Fibroblast of peridontal ligament (primary cell): Measurements from ENCODE around the gene BMP6.

Experiments used
- DNase-seq: peaks from one replicate; pipeline ENCODE4 v3.0.0-alpha.2; 2010; ENCODE audit errors: extremely low read depth

The BMP6 gene

DNA sequence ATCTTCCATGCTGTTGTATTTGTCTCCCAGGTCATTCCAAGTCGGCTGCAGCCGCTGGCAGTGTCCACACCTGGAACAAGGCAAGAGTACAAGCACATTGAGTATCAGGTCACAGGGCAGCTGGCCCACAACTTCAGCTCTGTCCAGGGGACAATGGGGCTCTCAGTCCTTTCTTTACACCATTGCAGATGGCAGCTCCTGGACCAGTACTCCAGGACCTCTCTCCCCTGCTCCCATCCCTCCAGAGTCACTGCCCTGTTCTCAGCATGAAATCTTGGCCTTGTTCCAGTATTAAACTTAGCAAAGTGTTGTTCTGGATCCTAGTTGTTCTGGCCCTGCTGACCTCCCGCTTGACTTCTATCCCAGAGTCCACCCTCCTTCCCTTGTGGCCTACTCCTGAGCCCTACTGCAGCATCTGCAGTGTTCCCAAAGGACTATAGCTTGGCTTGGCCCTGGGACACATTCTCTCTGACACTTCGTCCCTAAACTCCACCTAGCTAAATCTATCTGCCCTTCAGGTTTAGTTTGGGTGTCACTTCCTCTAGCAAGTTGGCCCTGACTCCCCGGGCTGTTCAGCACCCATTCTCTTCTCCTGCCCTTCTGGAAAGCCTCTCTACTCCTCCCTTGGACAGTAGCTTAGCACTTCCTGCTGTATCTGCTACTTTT, 178.9 kb downstream of the BMP6 start:
- DNase-seq: no peak

DNA sequence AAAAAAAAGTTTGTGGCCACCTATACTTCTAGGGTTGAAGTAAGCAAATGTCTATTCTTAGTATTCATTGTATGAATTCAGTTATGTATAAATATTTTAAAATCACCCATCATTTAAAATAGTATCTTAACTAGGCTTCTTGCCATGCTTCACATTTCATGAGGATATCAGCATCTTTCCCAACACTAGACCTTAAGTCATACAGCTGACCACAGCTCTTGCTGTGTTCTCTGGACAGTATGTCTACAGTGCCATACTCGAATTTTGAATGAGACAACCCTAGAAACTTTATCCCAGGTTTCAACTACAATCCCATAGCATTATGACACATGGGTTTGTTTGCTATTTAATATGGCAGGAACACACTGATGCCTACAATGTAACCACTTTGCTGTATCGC, 179.5 kb downstream of the BMP6 start:
- DNase-seq: peak; percentile 46

DNA sequence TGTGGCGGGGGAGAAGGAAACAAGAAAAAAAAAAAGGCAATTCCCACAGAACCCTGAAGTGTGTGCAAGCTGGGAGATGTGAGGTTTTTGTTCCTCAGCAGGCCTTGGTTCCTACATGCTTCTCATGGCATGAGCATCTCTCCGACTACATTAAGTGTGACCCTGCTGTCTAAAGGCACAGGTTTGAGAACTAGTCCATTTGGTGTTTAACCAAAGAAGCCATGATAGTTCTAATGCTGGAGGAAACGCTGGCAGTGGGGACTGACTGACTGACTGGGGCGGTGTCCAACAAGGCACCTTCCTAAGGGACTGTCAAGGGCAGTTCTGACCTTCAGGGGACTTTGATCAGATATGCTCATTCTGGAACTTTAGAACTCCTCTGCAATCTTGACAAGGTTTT, 180.8 kb downstream of the BMP6 start:
- no peak for DNase-seq

DNA sequence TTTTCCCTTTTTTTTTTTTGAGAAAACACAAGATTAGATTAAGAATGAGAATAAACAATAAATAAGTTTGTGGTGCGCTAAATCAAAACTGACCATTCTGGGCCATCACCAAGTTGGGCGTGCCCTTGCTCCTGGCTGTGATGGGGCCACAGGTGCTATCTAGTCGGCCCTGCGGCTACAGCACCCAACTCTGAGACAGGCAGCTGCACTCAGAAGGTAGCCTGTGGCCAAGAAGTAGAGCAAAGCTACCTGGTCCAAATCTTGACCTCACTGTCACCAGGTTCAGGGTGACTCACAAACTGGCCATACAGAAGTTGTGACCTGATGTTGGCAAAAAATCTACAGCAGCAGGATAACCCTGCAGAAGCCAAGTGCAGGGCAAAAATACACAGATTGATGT, 181.3 kb downstream of the BMP6 start:
- no peak for DNase-seq

DNA sequence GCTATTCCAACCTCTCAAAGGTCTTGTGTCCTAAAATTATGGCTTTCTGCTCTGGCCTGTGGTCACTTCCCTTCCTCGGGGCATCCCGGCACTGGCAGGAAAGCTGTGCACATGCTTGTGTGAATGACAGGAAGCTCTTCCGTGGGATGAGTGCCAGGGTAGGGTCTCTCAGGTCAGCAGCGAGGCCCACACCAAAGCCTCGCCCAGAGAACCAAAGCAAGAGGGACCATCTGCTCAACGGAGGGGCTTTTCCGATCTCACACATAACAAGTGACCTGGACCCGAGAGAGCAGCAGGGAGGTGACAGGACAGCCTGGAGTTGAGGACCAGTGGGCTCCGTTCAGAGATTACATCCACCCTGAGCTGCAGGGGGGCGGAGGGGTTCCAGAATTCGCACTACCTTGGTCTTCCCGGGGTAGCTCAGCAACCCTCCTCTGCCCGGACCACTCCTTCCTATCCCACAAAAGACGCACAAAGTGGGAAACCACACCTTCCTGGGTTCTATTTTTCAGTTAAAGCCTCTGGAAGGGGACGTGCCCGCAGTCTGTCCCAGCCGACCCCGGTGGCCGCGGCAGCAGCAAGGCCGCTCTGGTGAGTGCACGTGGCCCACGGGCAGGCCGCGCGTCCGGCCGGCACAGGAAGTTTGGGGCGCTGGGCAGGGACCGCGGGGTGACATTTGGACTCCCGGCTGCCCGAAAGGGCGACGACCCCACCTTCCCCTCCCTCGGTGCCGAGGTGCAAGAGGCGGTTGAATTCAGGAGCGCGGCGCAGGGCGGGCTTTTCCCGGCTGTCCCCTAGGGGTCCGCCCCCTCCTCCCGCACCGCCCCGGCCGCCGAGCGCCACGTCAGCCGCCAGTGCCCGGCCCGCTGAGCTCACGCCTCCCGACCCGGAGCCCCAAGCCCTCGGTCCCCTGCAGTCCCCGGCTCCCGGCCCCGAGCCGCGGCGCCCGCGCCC, 183.7 kb downstream of the BMP6 start:
- DNase-seq: peak; percentile 31

DNA sequence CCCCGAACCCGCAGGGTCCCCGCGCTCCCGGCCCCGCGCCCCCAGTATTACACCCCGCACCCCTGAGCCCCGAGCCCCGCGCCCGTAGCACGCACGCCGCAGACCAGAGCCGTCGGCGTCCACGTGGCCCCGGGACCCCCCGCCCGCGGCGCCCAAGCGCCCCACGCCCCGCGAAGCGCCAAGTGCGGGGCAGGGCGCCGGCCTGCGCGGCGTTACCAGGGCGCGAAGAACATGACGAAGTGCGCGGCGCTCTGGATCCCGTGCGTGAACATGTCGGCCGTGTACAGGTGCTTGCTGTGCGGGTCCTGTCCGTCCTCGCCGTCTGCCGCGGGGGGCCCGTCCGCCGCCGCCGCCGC, 184.4 kb downstream of the BMP6 start:
- DNase-seq: no peak

DNA sequence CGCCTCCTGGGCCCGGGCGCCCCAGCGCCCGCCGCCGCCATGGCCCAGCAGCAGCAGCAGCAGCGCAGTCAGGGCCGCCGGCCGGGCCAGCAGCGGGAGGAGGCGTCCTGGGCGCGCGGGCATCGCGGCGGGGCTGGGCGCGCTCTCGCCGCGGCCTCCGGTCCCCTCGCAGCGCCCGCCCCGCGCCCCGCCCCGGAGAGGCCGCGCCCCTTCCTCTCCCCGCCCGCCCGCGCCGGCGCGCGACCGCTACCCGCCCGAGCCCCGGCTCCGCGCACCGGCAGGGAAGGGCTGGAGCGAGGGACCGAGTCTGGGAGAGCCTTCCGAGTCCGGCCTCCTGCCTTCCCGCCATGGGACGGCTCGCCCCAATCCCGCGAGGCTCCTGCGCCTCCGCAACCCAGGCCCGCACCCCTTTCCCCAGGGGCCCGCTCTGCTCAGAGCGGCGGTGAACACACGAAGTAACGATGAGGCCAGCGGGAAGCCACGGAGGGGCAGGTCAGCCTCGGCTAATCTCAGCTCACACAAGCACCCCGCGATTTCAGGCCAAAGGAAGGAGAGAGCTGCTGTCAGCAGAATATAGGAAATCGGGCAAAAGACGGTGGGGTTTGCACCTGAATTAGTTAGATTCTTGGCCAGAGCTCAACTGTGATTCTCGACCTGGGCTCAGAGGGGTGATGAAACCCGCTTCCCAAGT, 184.9 kb downstream of the BMP6 start, which contains the start of gene TXNDC5:
Gene TXNDC5, minus strand, starts transcription at position 135 of the 691 bp plus-strand sequence. Its CDS starts 12 bp downstream, at position 123.
- DNase-seq: peak; percentile 45

DNA sequence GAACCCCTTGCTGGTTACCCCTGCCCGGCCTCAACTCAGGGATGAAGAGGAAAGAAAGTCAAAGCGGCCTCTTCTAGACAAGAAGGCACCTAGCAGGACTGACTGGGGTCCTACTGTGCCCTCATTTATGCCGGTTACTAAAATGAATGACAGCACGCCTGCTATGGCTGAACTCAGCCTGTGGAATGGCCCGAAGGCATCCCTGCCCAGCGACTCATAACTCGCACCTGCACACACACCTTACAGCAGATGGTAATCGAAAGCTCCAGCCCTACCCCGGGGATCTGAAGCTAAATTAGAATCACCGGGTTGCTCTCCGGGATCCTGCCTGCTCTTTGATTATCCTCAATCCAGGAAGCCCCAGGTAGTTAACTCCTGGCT, 185.4 kb downstream of the BMP6 start:
- DNase-seq: no peak

DNA sequence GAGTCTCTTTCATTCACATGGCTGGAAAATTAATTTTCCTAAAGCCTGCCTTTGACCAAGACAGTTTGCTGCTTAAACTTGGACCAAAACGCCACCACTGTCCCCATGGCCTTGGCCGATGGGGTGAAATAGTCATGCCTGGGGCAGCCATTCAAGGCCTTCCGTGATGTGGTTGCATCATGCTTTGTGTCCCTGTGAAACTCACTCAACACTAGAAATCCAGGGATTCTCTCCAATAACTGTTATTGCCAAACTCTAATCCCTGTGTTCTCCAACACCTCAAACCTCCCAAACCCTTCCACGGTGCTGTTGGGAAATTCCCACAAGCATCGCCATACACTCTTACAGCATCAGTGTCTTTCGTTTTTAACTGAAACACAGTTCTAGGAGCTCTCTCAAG, 186.1 kb downstream of the BMP6 start:
- no peak for DNase-seq

DNA sequence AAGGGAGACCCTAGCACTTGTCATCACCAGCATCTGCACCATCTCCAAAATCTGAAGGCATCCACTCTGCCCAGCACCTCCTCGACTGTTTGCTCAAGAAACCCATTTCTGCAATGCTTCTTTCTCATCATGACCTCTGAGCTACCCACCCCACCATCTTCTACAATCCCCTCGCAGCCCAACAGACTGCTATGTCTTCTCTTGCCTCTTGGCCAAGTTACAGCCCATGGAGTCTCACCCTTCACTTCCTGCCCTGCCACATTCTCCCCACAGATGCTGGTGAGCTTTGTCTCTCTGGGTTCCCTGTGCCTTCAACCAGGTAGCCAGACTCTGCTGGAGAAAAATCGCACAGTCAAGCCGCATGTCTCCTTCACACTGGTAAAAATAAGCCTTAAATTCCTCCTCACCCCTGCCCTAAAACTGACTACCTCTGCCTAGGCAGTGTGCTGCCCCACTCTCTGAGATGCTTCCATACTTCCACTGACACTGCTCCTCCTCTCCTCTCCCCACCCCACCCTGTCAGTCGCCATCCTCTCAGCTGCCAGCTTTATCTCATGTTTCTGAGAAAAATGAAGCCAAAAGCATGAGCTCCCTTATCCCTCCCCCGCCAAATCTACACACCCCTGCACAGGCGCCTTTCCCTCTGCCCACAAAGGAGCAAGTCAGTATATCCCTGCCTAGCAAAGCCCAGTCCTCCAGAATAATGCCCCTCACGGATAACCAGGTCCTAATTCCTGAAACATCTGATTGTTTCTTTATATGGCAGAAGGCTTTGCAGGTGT, 187.0 kb downstream of the BMP6 start:
- DNase-seq: no peak

DNA sequence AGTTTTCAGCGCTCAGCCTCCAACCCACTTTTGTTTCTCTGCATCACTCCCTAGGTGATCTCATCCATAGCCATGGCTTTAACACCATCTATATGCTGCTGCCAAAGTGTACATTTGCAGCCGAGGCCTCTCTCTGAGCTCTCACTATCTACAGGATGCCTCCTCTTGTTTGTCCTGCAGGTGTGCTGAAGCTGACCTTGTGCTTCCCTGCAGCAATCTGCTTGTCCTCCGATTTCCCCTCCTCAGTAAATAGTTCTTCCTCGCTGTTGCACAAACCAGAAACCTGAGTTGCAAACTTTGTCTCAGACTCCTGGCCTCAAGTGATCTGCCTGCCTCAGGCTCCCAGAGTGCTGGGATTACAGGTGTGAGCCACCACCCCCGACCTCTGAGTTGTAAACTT, 188.4 kb downstream of the BMP6 start:
- no peak for DNase-seq

DNA sequence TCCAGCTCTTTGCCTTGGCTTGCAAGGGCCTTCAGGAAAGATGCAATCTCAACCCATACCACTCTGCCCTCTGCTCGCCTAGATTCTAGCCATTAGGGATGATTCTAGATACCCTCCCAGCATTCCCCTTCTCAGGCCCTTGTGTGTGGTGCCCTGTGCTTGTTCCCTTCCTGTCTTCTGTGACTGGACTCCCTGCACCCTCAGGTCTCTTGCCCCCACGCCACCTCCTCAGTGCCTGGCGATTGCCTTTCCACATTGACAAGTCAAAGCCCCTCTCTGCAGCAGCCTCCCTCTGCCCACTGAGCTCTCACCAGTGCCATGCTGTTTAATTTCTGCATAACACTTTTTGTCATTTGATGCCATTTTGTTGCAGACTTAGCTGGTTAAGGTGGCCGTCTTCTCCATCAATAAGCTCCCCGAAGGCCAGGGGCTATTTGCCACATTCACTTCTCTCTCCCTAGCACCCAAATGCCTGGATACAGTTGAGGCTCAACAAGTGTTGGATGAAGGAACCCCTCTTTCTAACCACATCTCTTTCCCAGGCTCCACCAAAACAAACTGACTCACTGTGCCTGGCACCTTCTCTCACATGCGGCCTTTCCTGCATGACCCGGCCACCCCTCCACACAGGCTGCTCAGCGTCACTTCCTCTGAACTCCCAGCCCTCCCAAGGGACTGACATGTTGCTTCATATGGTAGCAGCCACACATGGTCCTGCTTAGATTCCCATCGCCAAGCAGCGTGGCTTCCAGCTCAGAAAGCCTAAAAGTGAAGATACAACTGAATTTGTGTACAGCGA, 189.3 kb downstream of the BMP6 start:
- DNase-seq: peak; percentile 83

DNA sequence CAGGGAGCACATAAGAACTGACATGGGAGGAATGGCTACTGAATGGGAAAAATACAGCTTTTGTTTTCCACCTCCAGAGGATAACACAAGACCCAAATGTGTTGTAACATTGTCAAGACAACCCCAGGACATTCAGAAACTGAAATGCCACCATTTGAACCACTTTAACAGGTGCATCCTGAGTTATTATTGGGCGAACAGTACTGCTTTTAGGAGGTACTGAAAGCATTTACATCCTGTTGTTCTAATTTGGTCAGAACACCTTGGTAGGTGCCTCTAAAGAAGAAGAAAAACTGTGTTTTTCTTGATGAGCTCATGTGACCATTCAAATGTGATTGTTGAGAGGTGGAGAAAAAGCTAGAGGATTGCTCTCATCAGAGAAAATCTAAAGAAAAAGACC, 191.1 kb downstream of the BMP6 start:
- no peak for DNase-seq

DNA sequence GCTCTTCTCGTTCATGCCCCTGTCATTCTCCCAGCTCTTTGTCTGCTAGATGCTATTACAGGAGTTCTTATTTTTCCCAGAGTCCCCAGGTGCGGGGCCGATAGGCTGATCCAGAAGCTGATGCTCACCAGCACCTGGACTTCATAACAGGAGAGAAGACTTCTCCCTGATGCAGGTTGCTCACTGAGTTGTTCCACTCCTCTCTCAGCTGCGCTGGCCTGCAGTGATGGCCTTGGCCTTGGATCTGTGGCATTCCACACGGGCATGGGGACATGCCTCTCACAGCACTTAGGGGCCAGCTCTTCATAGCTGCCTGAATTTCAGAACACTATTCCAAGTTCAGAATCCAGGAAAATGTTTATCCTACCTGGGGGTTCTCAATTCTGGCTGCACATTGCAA, 191.8 kb downstream of the BMP6 start:
- DNase-seq: no peak

DNA sequence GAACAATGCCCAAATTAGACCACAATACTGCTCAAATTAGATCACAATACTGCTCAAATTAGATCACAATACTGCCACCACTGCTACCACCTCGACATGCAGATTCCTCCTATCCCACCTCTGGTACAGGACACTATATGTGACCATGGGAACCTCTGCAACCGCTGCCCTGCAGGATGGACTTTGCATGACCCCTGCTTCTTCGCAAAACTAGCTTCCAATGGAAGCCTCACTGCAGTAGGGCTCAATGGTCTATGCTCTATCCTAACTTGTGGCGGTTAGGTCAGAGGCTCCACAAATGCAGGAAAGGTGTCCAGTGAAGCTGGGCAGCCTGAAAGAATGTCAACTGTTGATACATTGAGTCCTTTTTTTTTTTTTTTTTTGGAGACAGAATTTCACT, 192.5 kb downstream of the BMP6 start:
- no peak for DNase-seq

DNA sequence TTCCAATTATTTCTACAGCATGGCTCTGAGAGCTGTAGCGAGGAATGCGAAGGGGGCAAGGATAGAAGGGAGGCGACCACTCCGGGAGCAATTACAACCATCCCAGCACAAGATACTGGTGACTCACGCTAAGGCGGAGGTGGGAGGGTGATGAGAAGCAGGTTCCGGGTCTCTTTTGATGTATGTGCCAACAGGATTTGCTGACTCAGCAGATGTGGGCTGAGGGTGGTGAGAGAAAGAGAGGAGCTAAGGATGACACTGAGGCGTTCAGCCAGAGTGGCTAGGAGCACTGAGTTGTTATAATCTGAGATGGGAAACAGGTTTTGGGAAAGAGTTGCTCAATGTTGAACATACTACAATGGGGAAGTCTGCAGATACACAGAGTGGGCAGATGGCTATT, 194.0 kb downstream of the BMP6 start:
- no peak for DNase-seq

DNA sequence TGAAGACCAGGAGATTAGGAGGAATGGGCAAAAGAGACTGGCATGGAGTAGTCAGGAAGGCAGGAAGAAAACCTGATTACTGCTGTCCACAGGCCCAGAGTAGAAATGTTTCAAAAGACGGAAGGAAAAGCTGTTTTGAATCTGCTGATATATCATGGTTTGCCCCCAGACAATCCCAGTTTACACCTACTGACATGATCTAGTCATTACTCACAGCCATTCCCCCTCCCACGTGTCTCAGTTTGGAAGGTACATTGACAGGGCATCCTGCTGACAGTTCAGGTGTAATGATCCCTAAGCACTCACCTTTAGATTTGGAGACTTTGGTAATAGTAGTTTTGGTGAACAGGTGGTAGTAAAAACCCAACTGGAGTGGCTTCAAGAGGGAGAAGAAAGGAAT, 194.5 kb downstream of the BMP6 start:
- no peak for DNase-seq

DNA sequence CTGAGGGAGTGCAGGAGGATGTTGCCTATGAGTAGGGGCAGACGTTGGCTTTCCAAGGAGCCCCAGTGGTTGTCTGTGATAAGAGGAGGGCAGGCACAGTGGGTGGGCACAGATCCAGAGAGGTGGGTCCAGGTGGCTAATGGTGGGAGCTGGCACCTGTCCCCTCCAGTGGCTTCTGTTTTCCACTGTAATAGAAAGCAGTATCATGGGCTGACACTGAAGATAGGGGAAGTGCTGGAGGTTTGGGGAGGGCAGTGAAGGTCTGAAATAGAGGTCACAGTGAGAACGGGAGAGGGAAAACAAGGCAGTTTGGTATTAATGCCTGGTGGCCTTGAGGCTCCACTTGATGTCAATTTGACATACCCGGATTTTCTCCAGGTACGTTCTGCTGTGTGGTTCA, 195.1 kb downstream of the BMP6 start:
- no peak for DNase-seq

DNA sequence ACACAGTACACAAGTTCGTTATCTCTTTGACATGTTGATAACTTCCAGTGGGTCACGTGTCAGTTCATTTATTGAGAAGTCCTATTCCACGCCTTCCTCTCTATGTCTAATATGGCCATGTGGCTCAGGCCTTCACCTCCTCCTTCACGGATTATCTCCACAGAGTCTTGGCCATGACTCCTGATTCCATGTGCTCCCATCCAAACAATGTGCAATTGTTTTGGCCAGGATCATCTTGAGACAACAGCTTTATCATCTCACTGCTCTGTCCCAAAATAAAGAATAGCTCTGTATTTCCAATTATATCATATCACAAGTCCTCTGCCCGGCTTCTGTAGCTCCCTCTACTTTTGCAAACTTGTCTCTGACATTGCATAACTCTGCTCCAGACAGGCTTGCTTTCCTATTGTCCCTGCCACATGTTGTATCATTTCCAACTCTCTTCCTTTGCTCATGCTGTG, 195.8 kb downstream of the BMP6 start:
- DNase-seq: no peak

DNA sequence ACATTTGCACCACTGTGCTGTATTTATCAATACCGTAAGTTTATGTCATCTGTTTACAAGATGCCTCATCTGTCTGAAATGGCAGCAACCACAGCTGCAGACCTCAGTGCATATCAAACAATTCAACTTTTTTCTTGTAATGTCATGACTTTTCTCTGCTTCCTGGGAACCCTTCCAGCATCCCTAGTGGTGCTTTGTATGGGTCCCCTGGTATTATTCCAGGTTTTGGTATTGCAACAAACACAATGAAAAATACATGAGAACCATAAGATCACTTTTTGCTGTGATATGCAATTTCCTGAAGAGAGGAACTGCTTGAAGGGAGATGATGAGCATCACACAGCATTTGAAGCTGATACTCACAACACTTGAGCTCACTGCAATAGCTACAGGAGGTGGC, 196.7 kb downstream of the BMP6 start:
- peak; percentile 50 for DNase-seq

DNA sequence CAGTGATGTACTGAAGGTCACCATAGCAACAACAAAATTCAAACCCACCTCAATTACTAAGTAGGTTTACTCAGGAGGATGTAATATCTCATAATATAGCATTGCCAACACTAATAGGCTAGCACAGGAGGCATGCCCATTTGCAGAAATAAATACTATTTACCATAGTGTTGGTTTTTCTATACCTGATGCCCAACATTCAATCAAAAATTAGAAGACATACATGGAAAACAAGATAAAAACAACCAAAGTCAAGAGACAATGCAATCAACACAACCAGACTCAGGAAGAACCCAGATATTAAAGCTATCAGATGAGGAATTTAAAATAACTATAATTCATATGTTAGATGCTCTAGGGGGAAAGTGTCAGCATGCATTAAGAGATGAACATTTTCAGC, 199.0 kb downstream of the BMP6 start:
- no peak for DNase-seq
